SK-N-SH (cell line): ENCODE results near the gene SH3D19.

Experiments
- EP300 ChIP-seq, 2 experiments: IDR thresholded peaks; 2 replicates each; pipeline versions ENCODE4 v1.4.0 to v1.6.1; 2012; ENCODE audit warnings: borderline replicate concordance in 1 of 2, low read depth in 1 of 2, low read length in 1 of 2
- MXI1 ChIP-seq: IDR thresholded peaks from 2 replicates; pipeline ENCODE4 v1.6.1; 2012; ENCODE audit warnings: mild to moderate bottlenecking, low read depth, low read length, improper control_type of control experiment
- NFIC ChIP-seq: IDR thresholded peaks from 2 replicates; pipeline ENCODE4 v1.4.0; 2012; ENCODE audit warnings: borderline replicate concordance
- POLR2AphosphoS5 ChIP-seq: IDR thresholded peaks from 2 replicates; pipeline ENCODE4 v1.6.1; 2012; ENCODE audit warnings: low read depth, low read length
- REST ChIP-seq: IDR thresholded peaks from 2 replicates; pipeline ENCODE4 v1.6.1; 2012; ENCODE audit warnings: mild to moderate bottlenecking, low read depth, low read length, moderate library complexity
- RXRA ChIP-seq: IDR thresholded peaks from 2 replicates; pipeline ENCODE4 v1.4.0; 2012; ENCODE audit warnings: low read depth, mild to moderate bottlenecking, borderline replicate concordance
- SIN3A ChIP-seq: IDR thresholded peaks from 2 replicates; pipeline ENCODE4 v1.6.1; 2012; ENCODE audit warnings: low read depth, mild to moderate bottlenecking, low read length, moderate library complexity, borderline replicate concordance
- TF ChIP-seq, protein P1 (sequence below): fragments of 200-600 bp; sonication (generic); IDR thresholded peaks from 2 replicates; pipeline ENCODE4 v1.6.1; 2017; ENCODE audit warnings: antibody characterized with exemption, mild to moderate bottlenecking, moderate library complexity
- TF ChIP-seq, protein P2 (sequence below): fragments of 150-350 bp; IDR thresholded peaks from 2 replicates; pipeline ENCODE4 v1.6.1; 2017; ENCODE audit warnings: antibody characterized with exemption, low read length, low read depth, borderline replicate concordance

DNA sequence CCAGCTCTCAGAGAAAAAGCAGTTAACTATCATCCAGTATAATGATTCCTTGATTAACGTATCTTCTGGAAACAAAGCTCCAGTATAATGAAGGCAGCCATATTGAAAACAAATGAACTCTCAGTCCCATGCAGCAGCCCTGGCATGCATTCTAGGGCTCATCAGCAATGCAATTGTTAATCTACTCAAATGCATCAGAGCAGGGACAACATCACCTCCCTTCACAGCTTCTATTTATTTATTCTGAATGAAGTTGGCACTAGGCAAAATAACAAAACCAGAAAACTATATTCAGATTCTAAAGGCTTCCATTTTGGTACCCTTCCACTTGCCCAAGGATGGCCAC, 11.4 kb downstream of the SH3D19 start:
- TF ChIP-seq, protein P1, sequence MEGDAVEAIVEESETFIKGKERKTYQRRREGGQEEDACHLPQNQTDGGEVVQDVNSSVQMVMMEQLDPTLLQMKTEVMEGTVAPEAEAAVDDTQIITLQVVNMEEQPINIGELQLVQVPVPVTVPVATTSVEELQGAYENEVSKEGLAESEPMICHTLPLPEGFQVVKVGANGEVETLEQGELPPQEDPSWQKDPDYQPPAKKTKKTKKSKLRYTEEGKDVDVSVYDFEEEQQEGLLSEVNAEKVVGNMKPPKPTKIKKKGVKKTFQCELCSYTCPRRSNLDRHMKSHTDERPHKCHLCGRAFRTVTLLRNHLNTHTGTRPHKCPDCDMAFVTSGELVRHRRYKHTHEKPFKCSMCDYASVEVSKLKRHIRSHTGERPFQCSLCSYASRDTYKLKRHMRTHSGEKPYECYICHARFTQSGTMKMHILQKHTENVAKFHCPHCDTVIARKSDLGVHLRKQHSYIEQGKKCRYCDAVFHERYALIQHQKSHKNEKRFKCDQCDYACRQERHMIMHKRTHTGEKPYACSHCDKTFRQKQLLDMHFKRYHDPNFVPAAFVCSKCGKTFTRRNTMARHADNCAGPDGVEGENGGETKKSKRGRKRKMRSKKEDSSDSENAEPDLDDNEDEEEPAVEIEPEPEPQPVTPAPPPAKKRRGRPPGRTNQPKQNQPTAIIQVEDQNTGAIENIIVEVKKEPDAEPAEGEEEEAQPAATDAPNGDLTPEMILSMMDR: no peak
- TF ChIP-seq NFIC (no peak), POLR2AphosphoS5 (no peak), RXRA (no peak), REST (no peak), SIN3A (no peak), EP300 (IDR thresholded peaks at IDR 0.05; ENCODE audit: borderline replicate concordance in 1 of 2, low read depth in 1 of 2, low read length in 1 of 2) (no peak), MXI1 (no peak)
- TF ChIP-seq, protein P2, sequence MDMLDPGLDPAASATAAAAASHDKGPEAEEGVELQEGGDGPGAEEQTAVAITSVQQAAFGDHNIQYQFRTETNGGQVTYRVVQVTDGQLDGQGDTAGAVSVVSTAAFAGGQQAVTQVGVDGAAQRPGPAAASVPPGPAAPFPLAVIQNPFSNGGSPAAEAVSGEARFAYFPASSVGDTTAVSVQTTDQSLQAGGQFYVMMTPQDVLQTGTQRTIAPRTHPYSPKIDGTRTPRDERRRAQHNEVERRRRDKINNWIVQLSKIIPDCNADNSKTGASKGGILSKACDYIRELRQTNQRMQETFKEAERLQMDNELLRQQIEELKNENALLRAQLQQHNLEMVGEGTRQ: no peak
